PC-9 (cell line): ENCODE data around the gene FURIN. TPM values are rescaled to one million over a fixed set of nuclear protein-coding genes. Genes with fewer than 3 reads are reported as not detected.

Source experiments
- BruUV-seq: library from RNA; stranded (reverse); fragments of 400-500 nt; replicated peaks from 2 replicates; lab custom pipeline; 2021; lab: Mats Ljungman, UMichigan
- CTCF ChIA-PET: fragments of 300-600 bp; sonication (Branson Sonifier 250); formaldehyde crosslinking; loops from one replicate; lab custom pipeline; 2022; ENCODE audit warnings: antibody characterized with exemption; lab: Charles Lee
- POLR2A ChIA-PET: fragments of 300-600 bp; sonication (Branson Sonifier 250); formaldehyde crosslinking; loops from one replicate; lab custom pipeline; 2022; ENCODE audit warnings: antibody characterized with exemption; ENCODE audit not compliant: unreplicated experiment; lab: Charles Lee
- DNase-seq, 2 experiments: peaks; one replicate each; pipeline versions ENCODE4 v3.0.0 to v3.0.0-alpha.2; 2015 to 2022; ENCODE audit warnings: mixed read lengths in 1 of 2
- H2AFZ ChIP-seq: fragments of 200-600 bp; sonication (generic); 2 replicates; pipeline ENCODE4 v1.8.1; 2017; ENCODE audit warnings: antibody characterized with exemption
- H3F3A ChIP-seq: fragments of 200-600 bp; sonication (generic); 2 replicates; pipeline ENCODE4 v1.8.1; 2017; ENCODE audit warnings: antibody characterized with exemption, mild to moderate bottlenecking, low read depth; ENCODE audit not compliant: insufficient read depth
- H3K27ac ChIP-seq: fragments of 200-600 bp; sonication (generic); 2 replicates; pipeline ENCODE4 v1.6.1; 2016; ENCODE audit warnings: mixed run types
- H3K27me3 ChIP-seq: fragments of 200-600 bp; sonication (generic); 2 replicates; pipeline ENCODE4 v1.6.1; 2016; ENCODE audit warnings: low read depth, mixed run types; ENCODE audit not compliant: insufficient read depth
- H3K36me3 ChIP-seq: fragments of 200-600 bp; sonication (generic); 2 replicates; pipeline ENCODE4 v1.6.1; 2016; ENCODE audit warnings: low read depth, mixed run types
- H3K4me1 ChIP-seq: fragments of 200-600 bp; sonication (generic); replicated peaks from 2 replicates; pipeline ENCODE4 v1.6.1; 2016; ENCODE audit warnings: mixed run types; ENCODE audit not compliant: insufficient read depth
- H3K4me2 ChIP-seq: fragments of 200-600 bp; sonication (generic); 2 replicates; pipeline ENCODE4 v1.6.1; 2017; ENCODE audit warnings: mixed run types
- H3K4me3 ChIP-seq: fragments of 200-600 bp; sonication (generic); 2 replicates; pipeline ENCODE4 v1.6.1; 2016; ENCODE audit warnings: mixed run types
- H3K79me2 ChIP-seq: fragments of 200-600 bp; sonication (generic); 2 replicates; pipeline ENCODE4 v1.6.1; 2017; ENCODE audit warnings: low read depth, mixed run types
- H3K9me2 ChIP-seq: fragments of 200-600 bp; sonication (generic); 2 replicates; pipeline ENCODE4 v1.8.1; 2017; ENCODE audit warnings: mild to moderate bottlenecking; ENCODE audit not compliant: insufficient read depth
- H3K9me3 ChIP-seq: fragments of 200-600 bp; sonication (generic); 2 replicates; pipeline ENCODE4 v1.8.1; 2016; ENCODE audit warnings: low read depth; ENCODE audit not compliant: insufficient read depth
- H4K20me1 ChIP-seq: fragments of 200-600 bp; sonication (generic); 2 replicates; pipeline ENCODE4 v1.8.1; 2017; ENCODE audit not compliant: insufficient read depth
- CTCF ChIP-seq: fragments of 200-600 bp; sonication (generic); conservative IDR thresholded peaks from 2 replicates; pipeline ENCODE4 v1.6.1; 2017; ENCODE audit warnings: mixed run types, antibody characterized with exemption, mild to moderate bottlenecking, moderate library complexity
- EZH2 ChIP-seq: fragments of 200-600 bp; sonication (generic); IDR thresholded peaks from 2 replicates; pipeline ENCODE4 v1.8.0; 2017; ENCODE audit warnings: antibody characterized with exemption, low read depth
- intact Hi-C: fragments of 100-400 bp; cut with micrococcal nuclease; formaldehyde crosslinking; loops from one replicate; pipeline ENCODE4 v1.10.0; 2022; ENCODE audit not compliant: unreplicated experiment
- total RNA-seq: library from RNA; stranded (reverse); gene quantifications from 2 replicates; pipeline ENCODE4 v1.2.3, GENCODE V29; 2021

Gene FURIN
- total RNA-seq, 1 experiment from 2014 or later: 50.4 TPM

GRCh38 chr15:90911906-90912769, 43.8 kb downstream of the FURIN start:
- H3K4me1 ChIP-seq: no peaks in the 10 kb centered on the region
- H3K4me2 ChIP-seq: no peak overlapping the region
- no peaks in the 10 kb centered on the region for H4K20me1 ChIP-seq
- no peaks in the 10 kb centered on the region for H3K36me3 ChIP-seq
- TF ChIP-seq EZH2 (no peak), CTCF (no peak)
- H3K79me2 ChIP-seq: no peaks in the 10 kb centered on the region
- no peaks in the 10 kb centered on the region for H3K27me3 ChIP-seq
- H3K27ac ChIP-seq: no peak overlapping the region
- no peak for DNase-seq
- no peaks in the 10 kb centered on the region for H3K9me2 ChIP-seq
- H3K4me3 ChIP-seq: no peak overlapping the region
- H3K9me3 ChIP-seq: no peaks in the 10 kb centered on the region
- BruUV-seq: no TSS peak
- ChIA-PET POLR2A (no interaction called here), CTCF (no interaction called here)
- H2AFZ ChIP-seq: no peak overlapping the region
- H3F3A ChIP-seq: peaks cover 6% of the 10 kb centered on the region; the same call in 1 of the 2 replicates
- intact Hi-C loops: no loop called here

GRCh38 chr15:90912770-90913075, 44.3 kb downstream of the FURIN start:
- Histone ChIP-seq H3K79me2 (no peaks in the 10 kb centered on the region), H3K36me3 (no peaks in the 10 kb centered on the region), H3K9me3 (no peaks in the 10 kb centered on the region), H3K4me2 (no peak overlapping the region), H3K4me3 (no peak overlapping the region), H3K27ac (no peak overlapping the region), H3K27me3 (no peaks in the 10 kb centered on the region), H3F3A (peaks cover 2% of the 10 kb centered on the region; the same call in 1 of the 2 replicates), H2AFZ (no peak overlapping the region), H3K4me1 (no peaks in the 10 kb centered on the region), H4K20me1 (no peaks in the 10 kb centered on the region), H3K9me2 (no peaks in the 10 kb centered on the region)
- DNase-seq: no peak
- TF ChIP-seq CTCF: no peak
- no peak for TF ChIP-seq EZH2
- ChIA-PET CTCF (no interaction called here), POLR2A (no interaction called here)
- no TSS peak for BruUV-seq
- intact Hi-C loops: no loop called here

- no peak for DNase-seq
- Histone ChIP-seq H3K9me2 (no peaks in the 10 kb centered on the region), H2AFZ (no peak overlapping the region), H3K36me3 (no peaks in the 10 kb centered on the region), H3K79me2 (no peaks in the 10 kb centered on the region), H4K20me1 (no peaks in the 10 kb centered on the region), H3F3A (no peaks in the 10 kb centered on the region), H3K27me3 (no peaks in the 10 kb centered on the region), H3K27ac (no peak overlapping the region), H3K9me3 (no peaks in the 10 kb centered on the region), H3K4me3 (no peak overlapping the region), H3K4me2 (no peak overlapping the region), H3K4me1 (no peaks in the 10 kb centered on the region)
- CTCF ChIA-PET: interaction anchor here (0.6 kb wide), 1 partner anchor 446 kb away, joined by 3 read pairs; no protein-coding TSS in a partner anchor
- intact Hi-C loops: no loop called here
- POLR2A ChIA-PET: no interaction called here
- no TSS peak for BruUV-seq
- TF ChIP-seq CTCF (no peak), EZH2 (no peak)
Observed at GRCh38 chr15:90913398-90913944, 45.1 kb downstream of the FURIN start.
